Mesothelial cell of epicardium (in vitro differentiated cells): ENCODE results near the gene RTN4. TPM values are rescaled to one million over a fixed set of nuclear protein-coding genes. Genes with fewer than 3 reads are reported as not detected.

ENCODE experiments used
- DNase-seq, 2 experiments: peaks; one replicate each; pipeline ENCODE4 v3.0.0; 2021; ENCODE audit warnings: low spot score in 2 of 2; ENCODE audit not compliant: unreplicated experiment in 2 of 2
- H3K27ac Mint-ChIP-seq: 2 replicates; pipeline ENCODE4 v1.8.0; 2021; ENCODE audit warnings: mixed read lengths
- H3K27me3 Mint-ChIP-seq: 2 replicates; pipeline ENCODE4 v1.8.0; 2021; ENCODE audit warnings: low read depth, mixed read lengths
- H3K36me3 Mint-ChIP-seq: 2 replicates; pipeline ENCODE4 v1.8.0; 2021; ENCODE audit warnings: mixed read lengths
- H3K4me1 Mint-ChIP-seq: 2 replicates; pipeline ENCODE4 v1.8.0; 2021; ENCODE audit warnings: mixed read lengths
- H3K4me3 Mint-ChIP-seq: 2 replicates; pipeline ENCODE4 v1.8.0; 2021; ENCODE audit warnings: mild to moderate bottlenecking, moderate library complexity, mixed read lengths
- H3K9me3 Mint-ChIP-seq: 2 replicates; pipeline ENCODE4 v1.8.0; 2021; ENCODE audit warnings: mixed read lengths
- total RNA-seq: library from RNA; stranded (reverse); gene quantifications from 3 replicates; pipeline ENCODE4 v1.2.1, GENCODE V29; 2021
- TF ChIP-seq, protein P1 (sequence below): fragments of 200-600 bp; sonication (generic); IDR thresholded peaks from one replicate; pipeline ENCODE4 v1.5.0; 2021; ENCODE audit warnings: antibody characterized with exemption; ENCODE audit not compliant: unreplicated experiment

The RTN4 gene
- total RNA-seq, 1 donor from 2014 or later, result 178 TPM

DNA sequence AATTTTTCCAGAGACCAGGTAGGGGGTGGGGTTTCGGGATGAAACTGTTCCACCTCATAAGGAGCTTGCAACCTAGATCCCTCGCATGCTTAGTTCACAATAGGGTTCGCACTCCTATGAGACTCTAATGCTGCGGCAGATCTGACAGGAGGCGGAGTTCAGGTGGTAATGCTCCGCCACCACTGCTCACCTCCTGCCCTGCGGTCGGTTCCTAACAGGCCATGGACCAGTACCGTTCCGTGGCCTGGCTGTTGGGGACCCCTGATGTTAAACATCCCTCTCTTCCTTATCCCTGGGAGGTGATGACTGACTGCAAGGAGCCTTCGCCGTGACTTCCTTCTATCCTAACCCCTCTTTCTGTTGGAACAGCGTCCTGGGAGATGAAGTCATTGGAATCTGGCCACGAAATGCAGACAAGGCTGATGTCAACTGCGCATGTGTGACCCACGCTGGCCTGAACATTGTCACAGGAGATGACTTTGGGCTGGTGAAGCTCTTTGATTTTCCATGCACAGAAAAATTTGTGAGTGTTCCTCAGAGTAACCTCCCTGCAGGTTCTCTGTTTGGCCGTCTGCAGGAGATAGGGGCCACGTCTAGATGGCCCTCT lies 82.4 kb downstream of the RTN4 start:
- DNase-seq, result no peak
- Mint-ChIP-seq H3K27me3 (no peaks in the 10 kb centered on the region), H3K4me1 (peaks cover 3% of the 10 kb centered on the region), H3K27ac (no peak overlapping the region), H3K36me3 (peaks cover 19% of the 10 kb centered on the region), H3K4me3 (no peak overlapping the region), H3K9me3 (no peaks in the 10 kb centered on the region)
- TF ChIP-seq, protein P1, sequence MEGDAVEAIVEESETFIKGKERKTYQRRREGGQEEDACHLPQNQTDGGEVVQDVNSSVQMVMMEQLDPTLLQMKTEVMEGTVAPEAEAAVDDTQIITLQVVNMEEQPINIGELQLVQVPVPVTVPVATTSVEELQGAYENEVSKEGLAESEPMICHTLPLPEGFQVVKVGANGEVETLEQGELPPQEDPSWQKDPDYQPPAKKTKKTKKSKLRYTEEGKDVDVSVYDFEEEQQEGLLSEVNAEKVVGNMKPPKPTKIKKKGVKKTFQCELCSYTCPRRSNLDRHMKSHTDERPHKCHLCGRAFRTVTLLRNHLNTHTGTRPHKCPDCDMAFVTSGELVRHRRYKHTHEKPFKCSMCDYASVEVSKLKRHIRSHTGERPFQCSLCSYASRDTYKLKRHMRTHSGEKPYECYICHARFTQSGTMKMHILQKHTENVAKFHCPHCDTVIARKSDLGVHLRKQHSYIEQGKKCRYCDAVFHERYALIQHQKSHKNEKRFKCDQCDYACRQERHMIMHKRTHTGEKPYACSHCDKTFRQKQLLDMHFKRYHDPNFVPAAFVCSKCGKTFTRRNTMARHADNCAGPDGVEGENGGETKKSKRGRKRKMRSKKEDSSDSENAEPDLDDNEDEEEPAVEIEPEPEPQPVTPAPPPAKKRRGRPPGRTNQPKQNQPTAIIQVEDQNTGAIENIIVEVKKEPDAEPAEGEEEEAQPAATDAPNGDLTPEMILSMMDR, result no peak

DNA sequence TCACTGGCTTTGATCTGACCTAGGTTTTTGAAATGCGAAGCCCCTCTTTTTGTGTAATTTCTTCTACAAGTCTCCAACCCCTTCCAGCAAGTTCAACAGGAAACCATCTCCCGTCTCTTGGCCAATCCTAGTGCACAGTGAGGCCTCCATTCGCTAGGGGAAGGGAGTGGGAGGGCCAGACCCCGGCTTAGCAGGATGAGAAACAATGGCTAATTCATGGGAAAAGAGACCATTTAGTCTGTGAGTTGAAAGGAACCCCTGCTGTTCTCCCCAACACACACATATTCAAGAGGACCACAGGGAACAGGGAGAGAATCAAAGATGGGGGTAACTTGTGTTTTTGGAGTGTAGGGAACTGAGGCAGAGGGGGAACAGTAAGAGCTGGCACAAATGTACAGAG lies 83.0 kb downstream of the RTN4 start:
- Mint-ChIP-seq H3K36me3 (peaks cover 19% of the 10 kb centered on the region), H3K4me1 (no peaks in the 10 kb centered on the region), H3K9me3 (no peaks in the 10 kb centered on the region), H3K4me3 (no peak overlapping the region), H3K27me3 (no peaks in the 10 kb centered on the region), H3K27ac (no peak overlapping the region)
- TF ChIP-seq, protein P1, result no peak
- DNase-seq, result no peak

DNA sequence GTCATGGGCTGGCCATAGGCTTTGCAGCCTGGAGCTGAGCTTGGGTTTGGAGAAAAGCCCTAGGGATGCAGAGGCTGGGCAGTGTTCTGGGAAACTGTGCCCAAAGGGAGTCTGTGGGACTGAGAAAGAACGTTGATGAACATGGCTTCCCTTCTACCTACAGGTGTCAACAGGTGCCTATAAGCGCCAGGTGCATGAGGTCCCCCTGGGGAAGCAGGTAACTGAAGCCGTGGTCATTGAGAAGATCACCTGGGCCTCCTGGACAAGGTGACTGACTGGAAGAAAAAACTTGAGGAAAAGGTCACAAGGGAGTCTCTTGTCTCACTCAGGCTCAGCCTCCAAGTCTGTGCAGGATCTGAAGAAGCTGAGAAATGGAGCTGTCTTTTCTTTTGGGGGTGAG lies 83.4 kb downstream of the RTN4 start:
- DNase-seq, result no peak
- Mint-ChIP-seq H3K36me3 (peaks cover 19% of the 10 kb centered on the region), H3K4me1 (no peaks in the 10 kb centered on the region), H3K4me3 (no peak overlapping the region), H3K9me3 (no peaks in the 10 kb centered on the region), H3K27me3 (no peaks in the 10 kb centered on the region), H3K27ac (no peak overlapping the region)
- TF ChIP-seq, protein P1, result no peak

DNA sequence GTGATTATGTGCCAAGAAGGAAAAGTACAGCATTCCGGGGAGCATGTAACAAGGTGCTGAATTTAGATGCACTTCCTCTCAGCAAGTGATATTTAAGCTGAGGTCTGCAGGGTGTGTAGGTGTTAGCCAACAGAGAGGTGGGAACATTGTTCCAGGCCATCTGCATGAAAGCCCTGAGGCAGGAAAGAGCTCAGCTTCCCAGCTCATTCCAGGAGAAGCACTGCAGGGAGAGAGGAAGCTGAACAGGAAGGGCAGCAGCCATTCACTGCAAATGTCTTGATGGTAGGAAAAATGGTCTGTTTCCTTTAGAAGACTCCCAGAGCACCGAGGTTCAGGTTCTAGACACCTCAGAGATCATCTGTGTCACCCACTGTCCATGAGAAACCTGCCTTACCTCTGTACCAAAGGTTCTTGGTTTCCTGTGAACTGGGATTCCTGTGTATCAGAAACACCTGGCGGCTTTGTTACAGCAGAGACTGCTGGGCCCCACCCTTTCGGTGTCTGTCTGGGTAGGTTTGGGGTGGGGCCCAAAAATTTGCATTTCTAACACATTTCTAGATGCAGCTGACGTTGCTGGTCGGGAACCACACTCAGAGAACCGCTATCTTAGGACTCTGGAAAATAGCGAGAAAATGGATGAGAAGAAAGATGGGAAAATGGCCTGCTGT lies 84.0 kb downstream of the RTN4 start:
- TF ChIP-seq, protein P1, result no peak
- H3K27me3 Mint-ChIP-seq, result no peaks in the 10 kb centered on the region
- no peak for DNase-seq
- H3K9me3 Mint-ChIP-seq, result no peaks in the 10 kb centered on the region
- H3K36me3 Mint-ChIP-seq, result peaks cover 19% of the 10 kb centered on the region
- H3K4me1 Mint-ChIP-seq, result no peaks in the 10 kb centered on the region
- H3K27ac Mint-ChIP-seq, result no peak overlapping the region
- H3K4me3 Mint-ChIP-seq, result no peak overlapping the region

DNA sequence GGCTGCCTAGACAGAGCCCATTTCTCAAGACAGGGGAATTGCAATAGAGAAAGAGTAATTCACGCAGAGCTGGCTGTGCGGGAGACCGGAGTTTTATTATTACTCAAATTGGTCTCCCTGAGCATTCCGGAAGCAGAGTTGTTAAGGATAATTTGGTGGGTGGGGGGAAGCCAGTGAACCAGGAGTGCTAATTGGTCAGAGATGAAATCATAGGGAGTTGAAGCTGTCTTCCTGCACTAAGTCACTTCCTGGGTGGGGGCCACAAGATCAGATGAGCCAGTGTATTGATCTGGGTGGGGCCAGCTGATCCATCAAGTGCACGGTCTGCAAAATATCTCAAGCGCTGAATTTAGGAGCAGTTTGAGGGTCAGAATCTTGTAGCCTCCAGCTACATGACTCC lies 84.8 kb downstream of the RTN4 start:
- Mint-ChIP-seq H3K36me3 (peaks cover 21% of the 10 kb centered on the region), H3K27me3 (no peaks in the 10 kb centered on the region), H3K27ac (no peak overlapping the region), H3K9me3 (no peaks in the 10 kb centered on the region), H3K4me3 (no peak overlapping the region), H3K4me1 (no peaks in the 10 kb centered on the region)
- TF ChIP-seq, protein P1, result no peak
- DNase-seq, result no peak
